Lung (tissue), 12 donors: Measurements from ENCODE around the gene LUM. TPM values are rescaled to one million over a fixed set of nuclear protein-coding genes. Genes with fewer than 3 reads are reported as not detected.

Experiments
- ATAC-seq: fragments of 200-7000 bp; cut with Tn5 transposase; one replicate; pipeline ENCODE4 v1.9.1; 2020; ENCODE audit warnings: moderate number of reproducible peaks; ENCODE audit not compliant: insufficient read depth, low FRiP score
- DNase-seq, 3 donors: peaks; one replicate each; pipeline ENCODE4 v3.0.0-alpha.2; 2013 to 2017
- H3K27ac ChIP-seq, 2 donors: one replicate each; pipeline ENCODE4 v1.5.1; 2013; ENCODE audit warnings: mild to moderate bottlenecking in 2 of 2, moderate library complexity in 2 of 2, control low read depth in 1 of 2, inconsistent platforms in 1 of 2, low read depth in 1 of 2, low read length in 1 of 2
- H3K27me3 ChIP-seq, 3 donors: one replicate each; pipeline ENCODE4 v1.5.1; 2013; ENCODE audit warnings: low read length in 2 of 3; ENCODE audit not compliant: control insufficient read depth in 3 of 3, insufficient read depth in 3 of 3
- H3K36me3 ChIP-seq, 4 donors: one replicate each; pipeline ENCODE4 v1.5.1; 2013; ENCODE audit warnings: low read length in 4 of 4, mild to moderate bottlenecking in 1 of 4, moderate library complexity in 1 of 4; ENCODE audit not compliant: control insufficient read depth in 4 of 4, insufficient read depth in 4 of 4
- H3K4me1 ChIP-seq, 5 donors: one replicate each; pipeline ENCODE4 v1.5.1; 2013; ENCODE audit warnings: low read length in 5 of 5, mild to moderate bottlenecking in 2 of 5, moderate library complexity in 1 of 5; ENCODE audit not compliant: control insufficient read depth in 5 of 5, insufficient read depth in 5 of 5
- H3K4me3 ChIP-seq: one replicate; pipeline ENCODE4 v1.5.1; 2013; ENCODE audit warnings: mild to moderate bottlenecking, control low read depth, moderate library complexity
- H3K9ac ChIP-seq, 2 donors: one replicate each; pipeline ENCODE4 v1.5.1; 2013; ENCODE audit warnings: low read length in 2 of 2, control low read depth in 1 of 2; ENCODE audit not compliant: insufficient read depth in 1 of 2
- H3K9me3 ChIP-seq, 4 donors: one replicate each; pipeline ENCODE4 v1.5.1; 2013; ENCODE audit warnings: low read length in 3 of 4, mild to moderate bottlenecking in 1 of 4, moderate library complexity in 1 of 4; ENCODE audit not compliant: control insufficient read depth in 4 of 4, insufficient read depth in 3 of 4
- WGBS, 2 donors: extraction: QIAGEN DNeasy Blood & Tissue Kit; methylation state at CpG; one replicate each; pipeline ENCODE4 v1.1.7; 2013; 5-methylcytosine and 5-hydroxymethylcytosine counted together
- polyA plus RNA-seq, 2 donors: library from polyadenylated mRNA; stranded (reverse); fragments of 200-250 nt; gene quantifications; one replicate each; pipeline ENCODE4 v1.2.1, GENCODE V29; 2013
- total RNA-seq, 2 donors: library from RNA; depleted of rRNA in 1 of 2; stranded (reverse); fragments of >200 nt in 1 of 2; gene quantifications; one replicate each; pipeline ENCODE4 v1.2.1, GENCODE V29; 2014 to 2021
- TF ChIP-seq, protein P1 (sequence below): IDR thresholded peaks from 2 replicates; pipeline ENCODE4 v1.5.1; 2012; ENCODE audit warnings: mild to moderate bottlenecking; ENCODE audit errors: control extremely low read depth, extremely low read depth
- donor health status: control.
- donor health status: control.
- donor health status: Bipolar disorder and iron deficiency.
- donor health status: healthy.
- donor health status: DM: yes; HTN: yes; CAD: no.

LUM gene
- total and polyA plus RNA-seq, 4 donors = 74.5 to 593 (median 218) TPM

DNA sequence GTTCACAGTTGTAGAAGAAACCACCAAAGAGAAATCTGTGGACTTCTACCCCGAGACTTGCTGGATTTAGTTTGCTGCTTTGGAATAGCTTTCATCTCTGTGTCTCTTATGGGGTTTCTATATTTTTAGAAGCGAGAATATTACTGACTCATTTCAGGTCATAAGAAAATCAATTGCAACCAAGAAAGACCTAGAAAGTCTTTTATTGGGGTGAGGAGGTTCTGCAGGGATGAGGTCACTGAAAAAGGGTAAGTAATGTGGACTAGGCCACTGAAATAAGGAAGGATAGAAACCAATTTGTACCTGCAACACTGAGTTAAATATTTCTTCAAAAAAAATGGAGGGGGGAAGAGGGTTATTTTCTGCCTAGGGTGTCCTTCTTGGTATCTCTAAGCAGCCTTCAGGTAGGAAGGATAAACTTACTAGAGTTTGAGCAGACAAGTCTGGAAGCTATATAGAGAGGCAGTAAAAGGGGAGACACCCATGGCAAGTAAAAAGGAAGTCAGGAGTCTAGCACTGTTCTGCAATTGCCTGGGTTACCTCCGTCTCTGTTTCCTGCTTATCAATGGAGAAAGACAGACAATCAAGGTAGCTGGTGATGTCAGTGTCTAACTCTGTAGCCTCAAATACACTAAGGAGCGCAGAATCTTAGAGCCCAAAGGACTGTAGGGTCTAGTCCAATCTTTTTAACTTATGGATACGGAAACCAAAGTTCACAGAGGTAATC, 33.9 kb downstream of the LUM start:
- Histone ChIP-seq H3K4me3 (no peak overlapping the region), H3K9me3 (no peaks in the 10 kb centered on the region), H3K36me3 (no peaks in the 10 kb centered on the region), H3K27ac (no peak overlapping the region), H3K9ac (no peak overlapping the region), H3K27me3 (no peaks in the 10 kb centered on the region), H3K4me1 (peaks cover 0 to 29% (median 7%) of the 10 kb centered on the region in 5 donors)
- TF ChIP-seq, protein P1, sequence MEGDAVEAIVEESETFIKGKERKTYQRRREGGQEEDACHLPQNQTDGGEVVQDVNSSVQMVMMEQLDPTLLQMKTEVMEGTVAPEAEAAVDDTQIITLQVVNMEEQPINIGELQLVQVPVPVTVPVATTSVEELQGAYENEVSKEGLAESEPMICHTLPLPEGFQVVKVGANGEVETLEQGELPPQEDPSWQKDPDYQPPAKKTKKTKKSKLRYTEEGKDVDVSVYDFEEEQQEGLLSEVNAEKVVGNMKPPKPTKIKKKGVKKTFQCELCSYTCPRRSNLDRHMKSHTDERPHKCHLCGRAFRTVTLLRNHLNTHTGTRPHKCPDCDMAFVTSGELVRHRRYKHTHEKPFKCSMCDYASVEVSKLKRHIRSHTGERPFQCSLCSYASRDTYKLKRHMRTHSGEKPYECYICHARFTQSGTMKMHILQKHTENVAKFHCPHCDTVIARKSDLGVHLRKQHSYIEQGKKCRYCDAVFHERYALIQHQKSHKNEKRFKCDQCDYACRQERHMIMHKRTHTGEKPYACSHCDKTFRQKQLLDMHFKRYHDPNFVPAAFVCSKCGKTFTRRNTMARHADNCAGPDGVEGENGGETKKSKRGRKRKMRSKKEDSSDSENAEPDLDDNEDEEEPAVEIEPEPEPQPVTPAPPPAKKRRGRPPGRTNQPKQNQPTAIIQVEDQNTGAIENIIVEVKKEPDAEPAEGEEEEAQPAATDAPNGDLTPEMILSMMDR = no peak
- DNase-seq (no peak), ATAC-seq (no peak)
- 82 to 83% methylated on average over 5 of the region's 5 CpGs for WGBS, 2 donors

DNA sequence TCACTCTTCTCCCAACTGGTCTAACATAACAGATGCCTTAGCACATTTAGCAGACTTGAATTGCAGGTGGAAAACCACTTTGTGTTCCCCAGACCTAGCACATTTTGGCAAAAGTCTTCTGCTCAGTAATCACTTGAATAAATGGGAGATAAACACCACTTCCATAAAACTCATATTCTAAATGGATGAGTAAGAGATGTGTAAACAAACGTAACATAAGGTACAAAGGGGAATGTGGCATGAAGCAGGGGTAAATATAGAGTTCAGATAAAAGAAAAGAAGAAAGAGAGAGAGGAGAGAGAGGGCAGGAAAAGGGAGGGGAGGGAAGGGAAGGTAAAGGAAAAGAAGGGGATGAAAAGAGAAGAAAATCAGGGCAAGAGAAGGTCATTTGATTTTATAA, 36.4 kb downstream of the LUM start:
- TF ChIP-seq, protein P1 = no peak
- H3K27me3 ChIP-seq = no peaks in the 10 kb centered on the region
- 54 to 81% methylated on average over 1 of the region's 1 CpG for WGBS, 2 donors
- ATAC-seq = no peak
- DNase-seq = no peak
- no peak overlapping the region for H3K27ac ChIP-seq
- H3K4me3 ChIP-seq = no peak overlapping the region
- no peaks in the 10 kb centered on the region for H3K36me3 ChIP-seq
- H3K4me1 ChIP-seq = peaks cover 0 to 29% (median 7%) of the 10 kb centered on the region in 5 donors
- peak overlapping the region in 1 of 2 donors; percentile 26 for H3K9ac ChIP-seq
- H3K9me3 ChIP-seq = no peaks in the 10 kb centered on the region

DNA sequence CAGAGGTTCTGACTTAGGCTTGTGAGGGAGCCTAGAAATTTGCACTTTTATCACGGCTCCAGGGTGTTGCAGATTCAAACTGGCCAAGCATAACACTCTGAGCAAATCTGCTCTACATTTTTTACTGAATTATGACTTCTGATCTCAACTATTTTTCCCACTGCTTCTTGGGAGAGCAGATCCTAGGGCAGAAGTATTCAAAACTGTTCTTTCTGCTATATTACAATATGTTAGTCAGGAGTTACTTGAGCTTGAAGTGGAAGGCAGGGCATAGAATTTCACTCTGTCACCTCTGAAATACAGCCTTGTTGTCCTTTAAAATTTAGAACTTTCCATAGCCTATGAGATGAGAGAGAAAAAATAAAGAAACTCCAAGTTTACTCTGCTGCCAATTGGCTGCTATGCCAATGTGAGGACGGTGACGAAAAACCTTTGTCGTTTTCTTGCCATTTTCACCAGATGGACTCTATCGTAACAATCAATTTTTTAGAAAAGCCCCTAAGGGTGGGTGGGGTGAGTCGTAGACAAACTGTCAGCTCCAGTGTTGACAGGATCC, 37.1 kb downstream of the LUM start:
- TF ChIP-seq, protein P1 = no peak
- ATAC-seq = no peak
- DNase-seq = peak; percentile 73 to 95 (median 91)
- Histone ChIP-seq H3K4me1 (peaks cover 0 to 29% (median 7%) of the 10 kb centered on the region in 5 donors), H3K27me3 (no peaks in the 10 kb centered on the region), H3K36me3 (no peaks in the 10 kb centered on the region), H3K9ac (peak overlapping the region in 1 of 2 donors; percentile 6), H3K4me3 (no peak overlapping the region), H3K9me3 (no peaks in the 10 kb centered on the region), H3K27ac (no peak overlapping the region)
- WGBS, 2 donors = 71 to 76% methylated on average over 6 of the region's 6 CpGs
